H9 (cell line): ENCODE measurements around the gene CCNYL1. TPM values are rescaled to one million over a fixed set of nuclear protein-coding genes. Genes with fewer than 3 reads are reported as not detected.

Experiments used
- DNase-seq: peaks from one replicate; pipeline ENCODE4 v3.0.0-alpha.2; 2017
- H2AFZ ChIP-seq: one replicate; pipeline ENCODE4 v1.6.1; 2013; ENCODE audit warnings: mild to moderate bottlenecking, low read length, control low read depth, moderate library complexity
- H2AK5ac ChIP-seq: 2 replicates; pipeline ENCODE4 v1.6.1; 2013; ENCODE audit warnings: low read length, control low read depth, mixed read lengths; ENCODE audit not compliant: insufficient read length
- H2BK120ac ChIP-seq: one replicate; pipeline ENCODE4 v1.6.1; 2013; ENCODE audit warnings: low read depth, mild to moderate bottlenecking, low read length, control low read depth, inconsistent platforms; ENCODE audit not compliant: poor library complexity, severe bottlenecking
- H2BK12ac ChIP-seq: 2 replicates; pipeline ENCODE4 v1.6.1; 2013; ENCODE audit warnings: low read length, control low read depth, mixed read lengths, low read depth; ENCODE audit not compliant: insufficient read length
- H2BK15ac ChIP-seq: 2 replicates; pipeline ENCODE4 v1.6.1; 2013; ENCODE audit warnings: low read depth, low read length, control low read depth
- H2BK20ac ChIP-seq: one replicate; pipeline ENCODE4 v1.6.1; 2013; ENCODE audit warnings: low read depth, mild to moderate bottlenecking, low read length, control low read depth, inconsistent platforms; ENCODE audit not compliant: poor library complexity, severe bottlenecking
- H2BK5ac ChIP-seq: 2 replicates; pipeline ENCODE4 v1.6.1; 2013; ENCODE audit warnings: low read length, control low read depth, mixed read lengths; ENCODE audit not compliant: insufficient read length
- H3K14ac ChIP-seq: 2 replicates; pipeline ENCODE4 v1.6.1; 2013; ENCODE audit warnings: low read length, control low read depth; ENCODE audit not compliant: insufficient read depth
- H3K18ac ChIP-seq: 2 replicates; pipeline ENCODE4 v1.6.1; 2013; ENCODE audit warnings: low read depth, mild to moderate bottlenecking, mixed read lengths, low read length, control low read depth; ENCODE audit not compliant: insufficient read length
- H3K23ac ChIP-seq: 2 replicates; pipeline ENCODE4 v1.6.1; 2013; ENCODE audit warnings: low read length, control low read depth, mixed read lengths, low read depth; ENCODE audit not compliant: insufficient read length
- H3K23me2 ChIP-seq: 2 replicates; pipeline ENCODE4 v1.6.1; 2013; ENCODE audit warnings: low read depth, mild to moderate bottlenecking, mixed read lengths, low read length, control low read depth; ENCODE audit not compliant: insufficient read length, poor library complexity, severe bottlenecking
- H3K27ac ChIP-seq: 2 replicates; pipeline ENCODE4 v1.5.1; 2013; ENCODE audit warnings: low read length, control low read depth, mixed read lengths, low read depth; ENCODE audit not compliant: insufficient read length
- H3K27me3 ChIP-seq: 2 replicates; pipeline ENCODE4 v1.6.1; 2013; ENCODE audit warnings: low read length, control low read depth, inconsistent platforms; ENCODE audit not compliant: insufficient read depth
- H3K4ac ChIP-seq: 2 replicates; pipeline ENCODE4 v1.6.1; 2013; ENCODE audit warnings: low read depth, mild to moderate bottlenecking, control low read depth, inconsistent platforms, low read length, moderate library complexity
- H3K4me1 ChIP-seq: 2 replicates; pipeline ENCODE4 v1.6.1; 2013; ENCODE audit warnings: low read length, control low read depth, inconsistent platforms; ENCODE audit not compliant: insufficient read depth
- H3K4me2 ChIP-seq: 2 replicates; pipeline ENCODE4 v1.6.1; 2013; ENCODE audit warnings: low read length, control low read depth, mixed read lengths; ENCODE audit not compliant: insufficient read length, insufficient read depth
- H3K56ac ChIP-seq: 2 replicates; pipeline ENCODE4 v1.6.1; 2013; ENCODE audit warnings: low read depth, mild to moderate bottlenecking, mixed read lengths, low read length, control low read depth; ENCODE audit not compliant: insufficient read length
- H3K79me1 ChIP-seq: 2 replicates; pipeline ENCODE4 v1.6.1; 2013; ENCODE audit warnings: low read depth, mild to moderate bottlenecking, moderate library complexity, low read length, control low read depth, inconsistent platforms; ENCODE audit not compliant: insufficient read depth, poor library complexity, severe bottlenecking
- H3K79me2 ChIP-seq: 2 replicates; pipeline ENCODE4 v1.6.1; 2013; ENCODE audit warnings: low read length, control low read depth, inconsistent platforms; ENCODE audit not compliant: insufficient read depth
- H3K9ac ChIP-seq: 2 replicates; pipeline ENCODE4 v1.6.1; 2013; ENCODE audit warnings: low read length, control low read depth, mixed read lengths; ENCODE audit not compliant: insufficient read length; ENCODE audit errors: extremely low read depth
- H3K9me3 ChIP-seq: one replicate; pipeline ENCODE4 v1.6.1; 2013; ENCODE audit warnings: low read depth, low read length, inconsistent platforms; ENCODE audit not compliant: control insufficient read depth
- H3T11ph ChIP-seq: one replicate; pipeline ENCODE4 v1.6.1; 2013; ENCODE audit warnings: mild to moderate bottlenecking, low read length, control low read depth, inconsistent platforms
- H4K20me1 ChIP-seq: one replicate; pipeline ENCODE4 v1.6.1; 2013; ENCODE audit not compliant: control insufficient read depth, insufficient read length, insufficient read depth
- H4K5ac ChIP-seq: 2 replicates; pipeline ENCODE4 v1.6.1; 2013; ENCODE audit warnings: low read depth, mild to moderate bottlenecking, mixed read lengths, low read length, control low read depth; ENCODE audit not compliant: insufficient read length
- H4K8ac ChIP-seq: replicated peaks from 2 replicates; pipeline ENCODE4 v1.6.1; 2013; ENCODE audit warnings: low read length, control low read depth, mixed read lengths, low read depth; ENCODE audit not compliant: insufficient read length
- H4K91ac ChIP-seq: 2 replicates; pipeline ENCODE4 v1.6.1; 2013; ENCODE audit warnings: low read depth, mild to moderate bottlenecking, moderate library complexity, mixed read lengths, low read length, control low read depth; ENCODE audit not compliant: insufficient read length
- H3K27ac Mint-ChIP-seq, 3 experiments: 2 replicates in 2 of 3; 3 replicates in 1 of 3; pipeline ENCODE4 v1.8.0; 2020 to 2021; ENCODE audit warnings: mixed read lengths in 3 of 3, mild to moderate bottlenecking in 1 of 3, moderate library complexity in 1 of 3
- H3K27me3 Mint-ChIP-seq: 2 replicates; pipeline ENCODE4 v1.8.0; 2021; ENCODE audit warnings: low read depth, mild to moderate bottlenecking, moderate library complexity, mixed read lengths
- H3K36me3 Mint-ChIP-seq, 3 experiments: 2 replicates in 2 of 3; 3 replicates in 1 of 3; pipeline ENCODE4 v1.8.0; 2020 to 2021; ENCODE audit warnings: low read depth in 3 of 3, mixed read lengths in 3 of 3; ENCODE audit not compliant: insufficient read depth in 1 of 3
- H3K4me1 Mint-ChIP-seq, 2 experiments: 2 replicates each; pipeline ENCODE4 v1.8.0; 2020; ENCODE audit warnings: mixed read lengths in 2 of 2
- H3K4me3 Mint-ChIP-seq, 2 experiments: 2 replicates in 1 of 2; 3 replicates in 1 of 2; pipeline ENCODE4 v1.8.0; 2020 to 2021; ENCODE audit warnings: mild to moderate bottlenecking in 2 of 2, mixed read lengths in 2 of 2, moderate library complexity in 1 of 2
- H3K9me3 Mint-ChIP-seq, 2 experiments: 2 replicates in 1 of 2; 3 replicates in 1 of 2; pipeline ENCODE4 v1.8.0; 2020; ENCODE audit warnings: mild to moderate bottlenecking in 2 of 2, mixed read lengths in 2 of 2, moderate library complexity in 1 of 2
- CTCF ChIP-seq: fragments of 200-600 bp; sonication (generic); conservative IDR thresholded peaks from 3 replicates; pipeline ENCODE4 v1.8.0; 2021; ENCODE audit warnings: antibody characterized with exemption, mild to moderate bottlenecking
- WGBS: extraction: QIAGEN DNeasy Blood & Tissue Kit; methylation state at CpG from one replicate; pipeline ENCODE4 v1.1.7; 2013; ENCODE audit warnings: missing lambda C conversion rate, low lambda C conversion rate, mixed read lengths; ENCODE audit not compliant: insufficient read length; ENCODE audit errors: extremely low coverage; 5-methylcytosine and 5-hydroxymethylcytosine counted together
- total RNA-seq: library from RNA; stranded (reverse); gene quantifications from 2 replicates; pipeline ENCODE4 v1.2.1, GENCODE V29; 2021

The CCNYL1 gene
- total RNA-seq, 1 experiment from 2014 or later: 27.0 TPM

GRCh38 chr2:207771421-207771820, 60.0 kb downstream of the CCNYL1 start:
- no peaks in the 10 kb centered on the region for H3K27me3 Mint-ChIP-seq
- peaks cover 26% of the 10 kb centered on the region for H3K23me2 ChIP-seq
- peaks cover 43 to 62% of the 10 kb centered on the region in 2 experiments for H3K4me1 Mint-ChIP-seq
- no peaks in the 10 kb centered on the region for H3K27me3 ChIP-seq
- peak overlapping the region; percentile 84 for H3K4me2 ChIP-seq
- no peak overlapping the region for H3K4ac ChIP-seq
- H3K18ac ChIP-seq: peak overlapping the region; percentile 57
- no peak overlapping the region for H3K23ac ChIP-seq
- peak overlapping the region in 1 of 3 experiments; percentile 71; a peak in 3 of 7 replicates for H3K27ac Mint-ChIP-seq
- no peak overlapping the region for H2BK20ac ChIP-seq
- H2AFZ ChIP-seq: no peak overlapping the region
- H2BK120ac ChIP-seq: no peak overlapping the region
- H2BK15ac ChIP-seq: no peak overlapping the region
- H3K79me1 ChIP-seq: no peaks in the 10 kb centered on the region
- H3K36me3 Mint-ChIP-seq: peaks cover 12 to 24% (median 20%) of the 10 kb centered on the region in 3 experiments
- H2BK12ac ChIP-seq: peak overlapping the region; percentile 53
- no peak overlapping the region for H2BK5ac ChIP-seq
- TF ChIP-seq CTCF: no peak
- H3K79me2 ChIP-seq: peaks cover 14% of the 10 kb centered on the region; the same call in 1 of the 2 replicates
- no peak for DNase-seq
- no peak overlapping the region for H3T11ph ChIP-seq
- H4K5ac ChIP-seq: no peak overlapping the region
- H4K20me1 ChIP-seq: peaks cover 8% of the 10 kb centered on the region
- H3K14ac ChIP-seq: no peak overlapping the region
- H3K4me3 Mint-ChIP-seq: peak overlapping the region in 1 of 2 experiments; percentile 19; a peak in 3 of 5 replicates
- no peak overlapping the region for H4K8ac ChIP-seq
- H4K91ac ChIP-seq: no peak overlapping the region
- H2AK5ac ChIP-seq: no peak overlapping the region
- H3K4me1 ChIP-seq: peaks cover 4% of the 10 kb centered on the region; the same call in 1 of the 2 replicates
- H3K27ac ChIP-seq: no peak overlapping the region
- no peaks in the 10 kb centered on the region for H3K9me3 ChIP-seq
- H3K9me3 Mint-ChIP-seq: no peaks in the 10 kb centered on the region; a peak in 1 of 5 replicates
- no CpG with 5 or more reads among the region's 14 CpGs for WGBS
- H3K56ac ChIP-seq: no peak overlapping the region
- no peak overlapping the region for H3K9ac ChIP-seq
